ENCODE results near the gene FAF1. TPM values are rescaled to one million over a fixed set of nuclear protein-coding genes. Genes with fewer than 3 reads are reported as not detected.

FAF1 gene
- total and polyA plus RNA-seq, 2 donors (not counting 1 experiment from before 2014, with no cell fraction given), result 39.6 to 40.0 TPM

DNA sequence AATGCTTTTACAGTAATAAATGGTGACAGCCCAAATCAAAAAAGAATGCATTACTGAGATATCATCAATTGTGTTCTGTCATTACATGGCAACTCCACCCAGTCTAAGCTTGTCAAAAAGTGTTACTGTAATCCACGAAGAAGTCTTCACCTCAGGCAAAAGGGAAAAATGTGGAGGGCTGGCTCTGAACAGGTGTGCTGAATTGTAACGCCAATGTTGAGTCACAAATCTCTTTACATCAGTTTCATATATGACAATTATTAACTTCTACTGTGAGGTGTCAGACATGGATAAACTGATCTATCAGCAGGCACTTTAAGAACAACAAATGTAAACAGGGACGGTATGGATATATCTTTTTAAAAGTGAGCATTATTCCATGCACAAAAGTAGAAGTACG lies 438.4 kb downstream of the FAF1 start:
- no peak for DNase-seq (ENCODE audit: low read depth in 2 of 2)
- Histone ChIP-seq H3K4me3 (replicated peaks in 1 of 4; ENCODE audit: control extremely low read depth in 1 of 4, insufficient read depth in 1 of 4, low read depth in 3 of 4, low read length in 4 of 4) (no peak overlapping the region), H3K4me1 (ENCODE audit: control insufficient read depth, extremely low read depth, insufficient read depth, low read length) (no peaks in the 10 kb centered on the region), H3K36me3 (ENCODE audit: control insufficient read depth, insufficient read depth, low read length) (no peaks in the 10 kb centered on the region), H2AFZ (ENCODE audit: low read length) (no peak overlapping the region), H3K9me3 (ENCODE audit: control insufficient read depth, insufficient read depth, low read depth, low read length) (no peaks in the 10 kb centered on the region), H3K4me2 (ENCODE audit: extremely low read depth, insufficient read depth, low read length) (no peak overlapping the region), H3K79me2 (ENCODE audit: control insufficient read depth, insufficient read depth, low read length) (no peaks in the 10 kb centered on the region), H4K20me1 (ENCODE audit: control insufficient read depth, extremely low read depth, insufficient read depth, low read length) (no peaks in the 10 kb centered on the region), H3K27ac (ENCODE audit: insufficient read depth, low read length) (no peak overlapping the region), H3K27me3 (ENCODE audit: control insufficient read depth, insufficient read depth, low read length) (no peaks in the 10 kb centered on the region), H3K9ac (ENCODE audit: insufficient read depth, low read length) (no peak overlapping the region)
- TF ChIP-seq, protein P1, sequence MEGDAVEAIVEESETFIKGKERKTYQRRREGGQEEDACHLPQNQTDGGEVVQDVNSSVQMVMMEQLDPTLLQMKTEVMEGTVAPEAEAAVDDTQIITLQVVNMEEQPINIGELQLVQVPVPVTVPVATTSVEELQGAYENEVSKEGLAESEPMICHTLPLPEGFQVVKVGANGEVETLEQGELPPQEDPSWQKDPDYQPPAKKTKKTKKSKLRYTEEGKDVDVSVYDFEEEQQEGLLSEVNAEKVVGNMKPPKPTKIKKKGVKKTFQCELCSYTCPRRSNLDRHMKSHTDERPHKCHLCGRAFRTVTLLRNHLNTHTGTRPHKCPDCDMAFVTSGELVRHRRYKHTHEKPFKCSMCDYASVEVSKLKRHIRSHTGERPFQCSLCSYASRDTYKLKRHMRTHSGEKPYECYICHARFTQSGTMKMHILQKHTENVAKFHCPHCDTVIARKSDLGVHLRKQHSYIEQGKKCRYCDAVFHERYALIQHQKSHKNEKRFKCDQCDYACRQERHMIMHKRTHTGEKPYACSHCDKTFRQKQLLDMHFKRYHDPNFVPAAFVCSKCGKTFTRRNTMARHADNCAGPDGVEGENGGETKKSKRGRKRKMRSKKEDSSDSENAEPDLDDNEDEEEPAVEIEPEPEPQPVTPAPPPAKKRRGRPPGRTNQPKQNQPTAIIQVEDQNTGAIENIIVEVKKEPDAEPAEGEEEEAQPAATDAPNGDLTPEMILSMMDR (conservative IDR thresholded peaks at IDR 0.05 in 1 of 2, IDR thresholded peaks at IDR 0.05 in 1 of 2; ENCODE audit: low read depth in 1 of 2, low read length in 2 of 2), result no peak
- no peak for TF ChIP-seq EZH2 (IDR thresholded peaks at IDR 0.05; ENCODE audit: low read length, missing control alignments)

DNA sequence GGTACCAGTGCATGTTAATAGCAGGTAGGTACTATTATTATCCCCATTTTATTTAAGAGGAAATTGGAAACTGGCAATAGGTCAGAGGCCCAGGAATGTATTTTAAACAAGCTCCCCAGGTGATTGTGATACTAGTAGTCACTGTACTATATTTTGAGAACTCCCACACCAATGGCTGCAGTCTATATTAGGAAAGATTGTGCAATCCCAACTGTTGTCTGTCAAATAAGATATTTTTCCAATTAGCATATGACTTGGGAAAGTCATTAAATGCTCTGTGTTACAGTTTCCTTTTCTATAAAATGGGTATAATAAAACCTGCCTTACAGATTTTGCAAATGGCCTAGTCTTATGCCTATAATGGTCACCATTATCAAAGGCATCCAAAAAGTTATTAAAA lies 442.6 kb downstream of the FAF1 start:
- no peaks in the 10 kb centered on the region for H3K79me2 ChIP-seq (ENCODE audit: control insufficient read depth, insufficient read depth, low read length)
- no peaks in the 10 kb centered on the region for H3K4me1 ChIP-seq (ENCODE audit: control insufficient read depth, extremely low read depth, insufficient read depth, low read length)
- TF ChIP-seq EZH2 (IDR thresholded peaks at IDR 0.05; ENCODE audit: low read length, missing control alignments), result no peak
- TF ChIP-seq, protein P1 (conservative IDR thresholded peaks at IDR 0.05 in 1 of 2, IDR thresholded peaks at IDR 0.05 in 1 of 2; ENCODE audit: low read depth in 1 of 2, low read length in 2 of 2), result no peak
- H4K20me1 ChIP-seq (ENCODE audit: control insufficient read depth, extremely low read depth, insufficient read depth, low read length), result no peaks in the 10 kb centered on the region
- H3K27me3 ChIP-seq (ENCODE audit: control insufficient read depth, insufficient read depth, low read length), result no peaks in the 10 kb centered on the region
- H3K9me3 ChIP-seq (ENCODE audit: control insufficient read depth, insufficient read depth, low read depth, low read length), result no peaks in the 10 kb centered on the region
- H3K4me3 ChIP-seq (replicated peaks in 1 of 4; ENCODE audit: control extremely low read depth in 1 of 4, insufficient read depth in 1 of 4, low read depth in 3 of 4, low read length in 4 of 4), result no peak overlapping the region
- H3K27ac ChIP-seq (ENCODE audit: insufficient read depth, low read length), result no peak overlapping the region
- no peak overlapping the region for H3K4me2 ChIP-seq (ENCODE audit: extremely low read depth, insufficient read depth, low read length)
- H2AFZ ChIP-seq (ENCODE audit: low read length), result no peak overlapping the region
- no peak overlapping the region for H3K9ac ChIP-seq (ENCODE audit: insufficient read depth, low read length)
- H3K36me3 ChIP-seq (ENCODE audit: control insufficient read depth, insufficient read depth, low read length), result no peaks in the 10 kb centered on the region
- no peak for DNase-seq (ENCODE audit: low read depth in 2 of 2)

DNA sequence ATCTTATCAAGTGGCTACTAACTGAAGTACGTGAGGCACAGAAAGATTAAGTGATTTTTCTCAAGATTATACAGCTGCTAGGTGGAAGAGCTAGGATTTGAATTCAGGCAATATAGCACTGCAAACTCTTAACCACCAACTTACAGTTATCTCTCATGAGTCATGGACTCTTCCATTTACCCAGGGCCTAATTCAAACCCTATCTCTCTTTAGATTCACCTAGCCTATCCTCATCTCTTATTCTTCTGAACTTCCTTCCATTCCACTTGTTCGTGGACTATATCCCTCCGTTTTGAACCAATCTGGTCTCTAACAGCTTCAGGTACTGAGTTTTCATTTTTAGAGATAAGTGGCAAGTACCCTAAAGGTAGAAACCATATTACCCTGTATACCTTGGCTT lies 444.0 kb downstream of the FAF1 start:
- H3K4me3 ChIP-seq (replicated peaks in 1 of 4; ENCODE audit: control extremely low read depth in 1 of 4, insufficient read depth in 1 of 4, low read depth in 3 of 4, low read length in 4 of 4), result no peak overlapping the region
- no peak overlapping the region for H2AFZ ChIP-seq (ENCODE audit: low read length)
- H4K20me1 ChIP-seq (ENCODE audit: control insufficient read depth, extremely low read depth, insufficient read depth, low read length), result no peaks in the 10 kb centered on the region
- H3K4me2 ChIP-seq (ENCODE audit: extremely low read depth, insufficient read depth, low read length), result no peak overlapping the region
- H3K27ac ChIP-seq (ENCODE audit: insufficient read depth, low read length), result no peak overlapping the region
- TF ChIP-seq, protein P1 (conservative IDR thresholded peaks at IDR 0.05 in 1 of 2, IDR thresholded peaks at IDR 0.05 in 1 of 2; ENCODE audit: low read depth in 1 of 2, low read length in 2 of 2), result no peak
- no peak for TF ChIP-seq EZH2 (IDR thresholded peaks at IDR 0.05; ENCODE audit: low read length, missing control alignments)
- H3K27me3 ChIP-seq (ENCODE audit: control insufficient read depth, insufficient read depth, low read length), result no peaks in the 10 kb centered on the region
- DNase-seq (ENCODE audit: low read depth in 2 of 2), result peak in 1 of 2 donors; percentile 6
- H3K36me3 ChIP-seq (ENCODE audit: control insufficient read depth, insufficient read depth, low read length), result no peaks in the 10 kb centered on the region
- no peak overlapping the region for H3K9ac ChIP-seq (ENCODE audit: insufficient read depth, low read length)
- H3K79me2 ChIP-seq (ENCODE audit: control insufficient read depth, insufficient read depth, low read length), result no peaks in the 10 kb centered on the region
- H3K4me1 ChIP-seq (ENCODE audit: control insufficient read depth, extremely low read depth, insufficient read depth, low read length), result no peaks in the 10 kb centered on the region
- no peaks in the 10 kb centered on the region for H3K9me3 ChIP-seq (ENCODE audit: control insufficient read depth, insufficient read depth, low read depth, low read length)
